Body of pancreas (tissue), 4 donors: ENCODE measurements around the gene IL17B. TPM values are rescaled to one million over a fixed set of nuclear protein-coding genes. Genes with fewer than 3 reads are reported as not detected.

ENCODE experiments used
- ATAC-seq: fragments of 150-250 bp; one replicate; pipeline ENCODE4 v1.9.1; 2016
- DNase-seq, 4 donors: peaks; one replicate each; pipeline ENCODE4 v3.0.0-alpha.2; 2019
- H3K27ac ChIP-seq, 4 donors: fragments of 200-600 bp; sonication (generic); 1 replicate in 3 of 4; 2 replicates in 1 of 4; pipeline versions ENCODE4 v1.5.1 to v1.6.1; 2016 to 2019; ENCODE audit warnings: mild to moderate bottlenecking in 1 of 4, mixed read lengths in 1 of 4, moderate library complexity in 1 of 4
- H3K27me3 ChIP-seq, 2 donors: fragments of 200-600 bp; sonication (generic); one replicate each; pipeline ENCODE4 v1.6.0; 2016; ENCODE audit warnings: mild to moderate bottlenecking in 1 of 2
- H3K36me3 ChIP-seq, 2 donors: fragments of 200-600 bp; sonication (generic); replicated peaks in 1 of 2; 2 replicates each; pipeline ENCODE4 v1.5.1; 2016; ENCODE audit warnings: low read depth in 2 of 2; ENCODE audit not compliant: insufficient read depth in 1 of 2
- H3K4me1 ChIP-seq: fragments of 200-600 bp; sonication (generic); one replicate; pipeline ENCODE4 v1.6.0; 2016
- H3K4me3 ChIP-seq, 2 donors: fragments of 200-600 bp; sonication (generic); 1 replicate in 1 of 2; 2 replicates in 1 of 2; pipeline ENCODE4 v1.5.1; 2016 to 2019
- H3K9me3 ChIP-seq, 3 donors: fragments of 200-600 bp; sonication (generic); 1 replicate in 2 of 3; 2 replicates in 1 of 3; pipeline ENCODE4 v1.5.1; 2016
- POLR2A ChIP-seq, 3 donors: fragments of 450-650 bp; IDR thresholded peaks; one replicate each; pipeline ENCODE4 v1.6.1; 2016; ENCODE audit warnings: antibody characterized with exemption in 3 of 3, mild to moderate bottlenecking in 2 of 3
- WGBS, 2 donors: methylation state at CpG; one replicate each; pipeline ENCODE4 v1.1.5; 2017; 5-methylcytosine and 5-hydroxymethylcytosine counted together
- intact Hi-C: fragments of 100-400 bp; cut with DNase I; formaldehyde crosslinking; loops from one replicate; pipeline ENCODE4 v1.15.1; 2023
- total RNA-seq, 2 donors: library from RNA; depleted of rRNA; stranded (reverse); fragments of >200 nt; gene quantifications; one replicate each; pipeline ENCODE4 v1.1.0, GENCODE V29; 2016
- TF ChIP-seq, protein P1 (sequence below), 7 experiments: fragments of 450-650 bp in 4 of 7; fragments of 200-600 bp in 3 of 7; sonication (generic) in 3 of 7; IDR thresholded peaks; one replicate each; pipeline ENCODE4 v1.5.1; 2016 to 2019; ENCODE audit warnings: antibody characterized with exemption in 7 of 7

IL17B gene
- total RNA-seq, 2 donors from 2014 or later, result not detected

DNA sequence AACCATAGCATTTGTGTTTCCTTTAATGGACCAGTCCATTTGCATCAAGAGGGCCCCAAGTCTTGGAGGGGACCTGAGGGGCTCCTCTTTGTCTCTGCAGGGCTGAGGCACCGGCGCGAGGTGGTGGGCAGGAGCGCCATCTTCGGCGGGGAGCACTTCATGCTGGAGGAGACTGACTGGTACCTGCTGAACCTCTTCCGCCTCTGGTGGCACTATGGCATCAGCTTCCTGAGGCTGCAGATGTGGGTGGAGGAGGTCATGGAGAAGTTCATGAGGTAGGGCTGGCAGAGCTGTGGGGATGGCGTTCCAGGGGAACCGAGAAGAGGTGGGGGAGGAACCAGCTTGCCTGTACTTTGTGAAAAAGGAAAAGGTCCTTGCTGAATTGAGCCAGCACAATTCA lies 15.2 kb downstream of the IL17B start:
- Histone ChIP-seq H3K4me3 (no peak overlapping the region), H3K9me3 (no peaks in the 10 kb centered on the region), H3K36me3 (no peaks in the 10 kb centered on the region), H3K4me1 (peaks cover 5% of the 10 kb centered on the region), H3K27ac (no peak overlapping the region), H3K27me3 (no peaks in the 10 kb centered on the region)
- DNase-seq (no peak), ATAC-seq (no peak)
- WGBS, 2 donors, result 82 to 92% methylated on average over 4 to 9 of the region's 9 CpGs
- intact Hi-C loops, result no loop called here
- no peak for TF ChIP-seq POLR2A (IDR thresholded peaks at IDR 0.05)
- TF ChIP-seq, protein P1, sequence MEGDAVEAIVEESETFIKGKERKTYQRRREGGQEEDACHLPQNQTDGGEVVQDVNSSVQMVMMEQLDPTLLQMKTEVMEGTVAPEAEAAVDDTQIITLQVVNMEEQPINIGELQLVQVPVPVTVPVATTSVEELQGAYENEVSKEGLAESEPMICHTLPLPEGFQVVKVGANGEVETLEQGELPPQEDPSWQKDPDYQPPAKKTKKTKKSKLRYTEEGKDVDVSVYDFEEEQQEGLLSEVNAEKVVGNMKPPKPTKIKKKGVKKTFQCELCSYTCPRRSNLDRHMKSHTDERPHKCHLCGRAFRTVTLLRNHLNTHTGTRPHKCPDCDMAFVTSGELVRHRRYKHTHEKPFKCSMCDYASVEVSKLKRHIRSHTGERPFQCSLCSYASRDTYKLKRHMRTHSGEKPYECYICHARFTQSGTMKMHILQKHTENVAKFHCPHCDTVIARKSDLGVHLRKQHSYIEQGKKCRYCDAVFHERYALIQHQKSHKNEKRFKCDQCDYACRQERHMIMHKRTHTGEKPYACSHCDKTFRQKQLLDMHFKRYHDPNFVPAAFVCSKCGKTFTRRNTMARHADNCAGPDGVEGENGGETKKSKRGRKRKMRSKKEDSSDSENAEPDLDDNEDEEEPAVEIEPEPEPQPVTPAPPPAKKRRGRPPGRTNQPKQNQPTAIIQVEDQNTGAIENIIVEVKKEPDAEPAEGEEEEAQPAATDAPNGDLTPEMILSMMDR (IDR thresholded peaks at IDR 0.05), result no peak

DNA sequence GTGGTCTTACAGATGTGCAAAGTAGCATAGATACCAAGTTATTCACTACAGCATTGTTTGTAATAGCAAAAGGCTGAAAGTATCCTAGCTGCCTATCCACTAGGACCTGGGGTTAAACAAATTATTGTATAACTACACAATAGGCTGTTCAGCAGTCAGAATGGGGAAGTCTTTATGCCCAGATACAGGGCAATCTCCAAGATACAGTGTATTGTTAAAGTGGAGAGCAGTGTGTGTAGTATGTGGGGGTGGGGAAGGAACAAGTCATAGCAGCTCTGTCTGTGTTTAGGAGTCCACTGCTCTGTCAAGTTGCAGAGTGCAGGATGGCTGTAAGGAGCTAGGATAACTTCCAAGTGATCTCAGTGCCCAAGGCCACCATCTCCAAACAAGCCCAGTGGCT lies 15.7 kb downstream of the IL17B start:
- H3K27ac ChIP-seq, result no peak overlapping the region

DNA sequence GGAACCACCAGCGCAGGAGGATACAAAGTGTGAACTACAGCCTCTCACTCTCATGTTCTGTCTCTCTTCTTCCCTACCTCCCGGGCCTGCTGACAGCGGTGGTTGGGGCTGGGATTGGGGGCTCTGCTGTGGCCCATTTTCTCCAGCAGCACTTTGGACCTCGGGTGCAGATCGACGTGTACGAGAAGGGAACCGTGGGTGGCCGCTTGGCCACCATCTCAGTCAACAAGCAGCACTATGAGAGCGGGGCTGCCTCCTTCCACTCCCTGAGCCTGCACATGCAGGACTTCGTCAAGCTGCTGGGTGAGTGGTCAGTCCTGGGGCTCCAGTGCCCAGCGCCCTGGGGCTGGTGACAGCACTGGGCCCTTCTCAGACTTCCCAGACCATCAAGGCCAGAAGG lies 16.6 kb downstream of the IL17B start:
- H3K9me3 ChIP-seq, result no peaks in the 10 kb centered on the region
- 78 to 96% methylated on average over 5 to 12 of the region's 12 CpGs for WGBS, 2 donors

More for the DNA sequence above, 15.7 kb downstream of the IL17B start:
- no peak for ATAC-seq
- TF ChIP-seq, protein P1 (IDR thresholded peaks at IDR 0.05), result no peak
- TF ChIP-seq POLR2A (IDR thresholded peaks at IDR 0.05), result no peak
- H3K36me3 ChIP-seq, result no peaks in the 10 kb centered on the region
- H3K27me3 ChIP-seq, result no peaks in the 10 kb centered on the region
- no peaks in the 10 kb centered on the region for H3K9me3 ChIP-seq
- intact Hi-C loops, result no loop called here
- no peak overlapping the region for H3K4me3 ChIP-seq
- H3K4me1 ChIP-seq, result peaks cover 8% of the 10 kb centered on the region
- no peak for DNase-seq

DNA sequence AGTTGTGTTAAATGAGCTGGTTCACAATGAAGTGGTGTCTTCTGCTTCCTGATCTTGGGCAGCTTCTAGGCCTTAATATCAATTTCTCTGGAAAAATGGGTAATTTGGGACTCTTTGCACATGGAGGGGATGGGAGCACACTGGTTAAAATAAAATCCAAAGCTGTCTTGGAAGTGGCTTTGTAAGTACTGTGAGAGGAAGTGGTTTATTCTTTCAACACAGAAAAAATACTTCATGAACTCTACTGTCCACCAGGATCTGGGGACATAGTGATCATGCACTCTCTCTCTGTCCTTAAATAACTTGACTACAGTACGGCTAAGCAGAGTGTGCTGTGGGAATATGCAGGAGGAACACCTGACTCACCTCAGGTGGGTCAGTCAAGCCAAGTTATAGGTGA lies 18.8 kb downstream of the IL17B start:
- peaks cover 13% of the 10 kb centered on the region for H3K4me1 ChIP-seq
- no peak overlapping the region for H3K27ac ChIP-seq
- intact Hi-C loops, result no loop called here
- H3K9me3 ChIP-seq, result no peaks in the 10 kb centered on the region
- 70% methylated on average over 1 of the region's 1 CpG for WGBS, 2 donors
- H3K4me3 ChIP-seq, result no peak overlapping the region
- H3K27me3 ChIP-seq, result no peaks in the 10 kb centered on the region
- TF ChIP-seq POLR2A (IDR thresholded peaks at IDR 0.05), result no peak
- TF ChIP-seq, protein P1 (IDR thresholded peaks at IDR 0.05), result no peak
- H3K36me3 ChIP-seq, result no peaks in the 10 kb centered on the region
- ATAC-seq (no peak), DNase-seq (no peak)

More for the DNA sequence above, 16.6 kb downstream of the IL17B start:
- no peaks in the 10 kb centered on the region for H3K27me3 ChIP-seq
- H3K4me1 ChIP-seq, result peaks cover 10% of the 10 kb centered on the region
- no peaks in the 10 kb centered on the region for H3K36me3 ChIP-seq
- H3K27ac ChIP-seq, result no peak overlapping the region
- ATAC-seq (no peak), DNase-seq (no peak)
- H3K4me3 ChIP-seq, result no peak overlapping the region
- TF ChIP-seq, protein P1 (IDR thresholded peaks at IDR 0.05), result no peak
- no peak for TF ChIP-seq POLR2A (IDR thresholded peaks at IDR 0.05)
- intact Hi-C loops, result no loop called here

DNA sequence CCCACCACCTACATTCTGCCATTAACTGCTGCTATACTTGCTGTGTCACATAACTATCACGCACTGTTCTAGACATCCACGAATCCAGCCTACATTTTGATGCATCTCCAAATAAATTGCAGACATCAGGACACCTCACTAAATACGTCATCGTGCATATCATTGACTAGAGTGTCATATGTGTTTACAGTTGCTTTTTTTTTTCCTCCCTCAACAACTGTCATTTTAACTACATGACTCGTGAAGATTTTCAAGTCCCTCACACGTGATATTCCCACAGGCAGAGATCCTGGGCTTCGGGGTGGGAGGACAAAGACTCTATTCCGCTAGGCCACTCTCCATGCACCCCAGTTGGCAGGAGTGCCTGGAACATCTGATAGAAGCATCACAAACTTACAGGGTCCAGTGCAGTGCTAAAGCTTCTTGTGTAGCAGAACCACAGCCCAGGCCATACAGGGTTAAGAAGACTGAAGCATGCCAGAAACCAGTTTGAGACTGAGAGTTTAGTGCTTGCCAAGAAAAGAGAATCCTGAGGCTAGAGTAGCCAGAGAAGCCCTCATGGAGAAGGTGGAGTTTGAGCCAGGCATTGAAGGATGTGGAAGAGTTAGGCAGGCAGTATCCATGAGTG lies 20.1 kb downstream of the IL17B start:
- TF ChIP-seq, protein P1 (IDR thresholded peaks at IDR 0.05), result no peak
- no peak for TF ChIP-seq POLR2A (IDR thresholded peaks at IDR 0.05)
- no peaks in the 10 kb centered on the region for H3K27me3 ChIP-seq
- H3K36me3 ChIP-seq, result no peaks in the 10 kb centered on the region
- 83 to 84% methylated on average over 8 of the region's 8 CpGs for WGBS, 2 donors
- H3K4me1 ChIP-seq, result peaks cover 13% of the 10 kb centered on the region
- intact Hi-C loops, result no loop called here
- no peak for ATAC-seq
- no peak overlapping the region for H3K27ac ChIP-seq
- no peak overlapping the region for H3K4me3 ChIP-seq
- H3K9me3 ChIP-seq, result no peaks in the 10 kb centered on the region
- DNase-seq, result no peak
